GM18520 (cell line): ENCODE measurements around the gene TUFM.

Experiments used
- ATAC-seq: cut with Tn5 transposase; IDR thresholded peaks from one replicate; pipeline ENCODE4 v1.9.1; 2021; ENCODE audit not compliant: unreplicated experiment

Gene TUFM

GRCh38 chr16:28802235-28803019 is 43.7 kb downstream of the TUFM start:
- peak; percentile 60 for ATAC-seq
